Measurements from ENCODE around the gene DPP6.
A peak's percentile ranks its signal among the peaks of the same experiment; 100 is the strongest.

DPP6 gene

GRCh38 chr7:154695836-154696235 is 643.6 kb downstream of the DPP6 start:
- no peaks in the 10 kb centered on the region for H3K27me3 ChIP-seq (ENCODE audit: insufficient read depth, low read depth)
- H2AFZ ChIP-seq (ENCODE audit: low read depth): no peak overlapping the region
- H4K20me1 ChIP-seq (ENCODE audit: insufficient read depth): no peaks in the 10 kb centered on the region
- no peaks in the 10 kb centered on the region for H3K4me1 ChIP-seq (ENCODE audit: low read depth, poor library complexity, severe bottlenecking)
- no peak overlapping the region for H3K9ac ChIP-seq
- no peak overlapping the region for H3K4me3 ChIP-seq (IDR thresholded peaks at IDR 0.05; ENCODE audit: insufficient read depth, low read depth, low read length)
- H3K79me2 ChIP-seq (ENCODE audit: insufficient read depth, low read depth): no peaks in the 10 kb centered on the region
- no peak overlapping the region for H3K27ac ChIP-seq
- H3K4me2 ChIP-seq: no peak overlapping the region
- TF ChIP-seq CTCF (conservative IDR thresholded peaks at IDR 0.05; ENCODE audit: low read depth, low read length): no peak
- H3K36me3 ChIP-seq (ENCODE audit: insufficient read depth): no peaks in the 10 kb centered on the region

- H3K4me2 ChIP-seq: no peak overlapping the region
- H3K9ac ChIP-seq: no peak overlapping the region
- no peak overlapping the region for H3K27ac ChIP-seq
- TF ChIP-seq CTCF (conservative IDR thresholded peaks at IDR 0.05; ENCODE audit: low read depth, low read length): no peak
- no peaks in the 10 kb centered on the region for H3K79me2 ChIP-seq (ENCODE audit: insufficient read depth, low read depth)
- no peak overlapping the region for H2AFZ ChIP-seq (ENCODE audit: low read depth)
- no peaks in the 10 kb centered on the region for H4K20me1 ChIP-seq (ENCODE audit: insufficient read depth)
- no peak overlapping the region for H3K4me3 ChIP-seq (IDR thresholded peaks at IDR 0.05; ENCODE audit: insufficient read depth, low read depth, low read length)
- H3K36me3 ChIP-seq (ENCODE audit: insufficient read depth): no peaks in the 10 kb centered on the region
- no peaks in the 10 kb centered on the region for H3K27me3 ChIP-seq (ENCODE audit: insufficient read depth, low read depth)
- no peaks in the 10 kb centered on the region for H3K4me1 ChIP-seq (ENCODE audit: low read depth, poor library complexity, severe bottlenecking)
Observed at GRCh38 chr7:154696556-154696955, 644.4 kb downstream of the DPP6 start.

GRCh38 chr7:154698726-154699291 is 646.6 kb downstream of the DPP6 start:
- Histone ChIP-seq H3K79me2 (ENCODE audit: insufficient read depth, low read depth) (no peaks in the 10 kb centered on the region), H3K27ac (no peak overlapping the region), H3K4me3 (IDR thresholded peaks at IDR 0.05; ENCODE audit: insufficient read depth, low read depth, low read length) (no peak overlapping the region), H3K4me1 (ENCODE audit: low read depth, poor library complexity, severe bottlenecking) (no peaks in the 10 kb centered on the region), H3K27me3 (ENCODE audit: insufficient read depth, low read depth) (no peaks in the 10 kb centered on the region), H3K4me2 (no peak overlapping the region), H3K9ac (no peak overlapping the region), H2AFZ (ENCODE audit: low read depth) (no peak overlapping the region), H4K20me1 (ENCODE audit: insufficient read depth) (no peaks in the 10 kb centered on the region), H3K36me3 (ENCODE audit: insufficient read depth) (no peaks in the 10 kb centered on the region)
- peak; percentile 49; the same call in 1 of the 2 replicates for TF ChIP-seq CTCF (conservative IDR thresholded peaks at IDR 0.05; ENCODE audit: low read depth, low read length)

- Histone ChIP-seq H3K36me3 (ENCODE audit: insufficient read depth) (no peaks in the 10 kb centered on the region), H4K20me1 (ENCODE audit: insufficient read depth) (no peaks in the 10 kb centered on the region), H2AFZ (ENCODE audit: low read depth) (no peak overlapping the region), H3K27me3 (ENCODE audit: insufficient read depth, low read depth) (no peaks in the 10 kb centered on the region), H3K27ac (no peak overlapping the region), H3K79me2 (ENCODE audit: insufficient read depth, low read depth) (no peaks in the 10 kb centered on the region), H3K9ac (no peak overlapping the region), H3K4me3 (IDR thresholded peaks at IDR 0.05; ENCODE audit: insufficient read depth, low read depth, low read length) (no peak overlapping the region), H3K4me1 (ENCODE audit: low read depth, poor library complexity, severe bottlenecking) (no peaks in the 10 kb centered on the region), H3K4me2 (no peak overlapping the region)
- no peak for TF ChIP-seq CTCF (conservative IDR thresholded peaks at IDR 0.05; ENCODE audit: low read depth, low read length)
Observed at GRCh38 chr7:154699417-154699816, 647.2 kb downstream of the DPP6 start.
